C4-2B (cell line): ENCODE results near the gene ELOVL6.

Experiments used
- H3K27ac ChIP-seq: fragments of 450-650 bp; 2 replicates; pipeline ENCODE4 v1.5.1; 2017
- CTCF ChIP-seq: fragments of 450-650 bp; conservative IDR thresholded peaks from 2 replicates; pipeline ENCODE4 v1.5.1; 2017; ENCODE audit warnings: mild to moderate bottlenecking
- ZFX ChIP-seq: fragments of 450-650 bp; IDR thresholded peaks from 2 replicates; pipeline ENCODE4 v1.6.1; 2017

Gene ELOVL6

GRCh38 chr4:110156442-110156841 is 42.0 kb downstream of the ELOVL6 start:
- TF ChIP-seq CTCF (no peak), ZFX (no peak)
- no peak overlapping the region for H3K27ac ChIP-seq

- TF ChIP-seq CTCF (no peak), ZFX (no peak)
- no peak overlapping the region for H3K27ac ChIP-seq
Measured at GRCh38 chr4:110155654-110156053, 42.8 kb downstream of the ELOVL6 start.

- no peak for TF ChIP-seq ZFX
- TF ChIP-seq CTCF, result no peak
- H3K27ac ChIP-seq, result no peak overlapping the region
Measured at GRCh38 chr4:110154582-110154981, 43.8 kb downstream of the ELOVL6 start.

- no peak overlapping the region for H3K27ac ChIP-seq
- TF ChIP-seq ZFX, result no peak
- TF ChIP-seq CTCF, result no peak
Measured at GRCh38 chr4:110152386-110152785, 46.0 kb downstream of the ELOVL6 start.

GRCh38 chr4:110149089-110149488 is 49.3 kb downstream of the ELOVL6 start:
- no peak for TF ChIP-seq CTCF
- no peak for TF ChIP-seq ZFX
- no peak overlapping the region for H3K27ac ChIP-seq

- H3K27ac ChIP-seq, result no peak overlapping the region
- TF ChIP-seq ZFX (no peak), CTCF (no peak)
Measured at GRCh38 chr4:110142461-110142860, 56.0 kb downstream of the ELOVL6 start.

GRCh38 chr4:110139815-110140214 is 58.6 kb downstream of the ELOVL6 start:
- no peak overlapping the region for H3K27ac ChIP-seq
- no peak for TF ChIP-seq ZFX
- no peak for TF ChIP-seq CTCF
